ENCODE measurements around the gene NME1. TPM values are rescaled to one million over a fixed set of nuclear protein-coding genes. Genes with fewer than 3 reads are reported as not detected.
A peak's percentile ranks its signal among the peaks of the same experiment; 100 is the strongest.

Gene NME1
- total and polyA plus RNA-seq, 9 of the 15 experiments (the other 6 are each of a cell fraction or from before 2014, with no cell fraction given) = 449 to 1,588 (median 604) TPM

GRCh38 chr17:51124640-51125503 is 28.5 kb upstream of the NME1 start (continued):
- TF ChIP-seq PATZ1 (CRISPR knock-in tag; IDR thresholded peaks at IDR 0.05; ENCODE audit: borderline replicate concordance) (no peak), TEAD4 (IDR thresholded peaks at IDR 0.05; ENCODE audit: low read length) (no peak), TEAD4 (CRISPR knock-in tag; IDR thresholded peaks at IDR 0.05; ENCODE audit: borderline replicate concordance) (no peak)

- peaks cover 4 to 13% of the 10 kb centered on the region in 2 experiments; a peak in 4 of 5 replicates for H3K4me1 ChIP-seq (replicated peaks in 1 of 2; ENCODE audit: control insufficient read depth in 2 of 2, insufficient read depth in 2 of 2, low read length in 2 of 2)
- H4K20me1 ChIP-seq (replicated peaks; ENCODE audit: control insufficient read depth, insufficient read depth, low read length) = no peaks in the 10 kb centered on the region
- ChIA-PET CTCF (ENCODE audit: low intra/inter-chr PET ratio) (no interaction called here), POLR2A (interaction anchor here (0.5 to 3.2 kb wide), 4 partner anchors 8 to 25 kb away, joined by 3 to 10 read pairs (median 3); partner anchors contain the start of gene NME1)
- H3K27ac ChIP-seq (ENCODE audit: extremely low read depth, low read depth, low read length) = peak overlapping the region; percentile 36; the same call in 1 of the 3 replicates
- no peaks in the 10 kb centered on the region for H3K79me2 ChIP-seq (ENCODE audit: control insufficient read depth, insufficient read depth, low read length)
- no peaks in the 10 kb centered on the region for H3K27me3 ChIP-seq (ENCODE audit: control insufficient read depth in 2 of 2, insufficient read depth in 2 of 2, low read length in 2 of 2)
- no peaks in the 10 kb centered on the region for H3K36me3 ChIP-seq (ENCODE audit: control insufficient read depth, insufficient read depth, low read length)
- in situ Hi-C loops (cut with MboI) (no loop called here), intact Hi-C loops (cut with micrococcal nuclease) (no loop called here)
- BruUV-seq (replicated peaks) = no TSS peak
- no peaks in the 10 kb centered on the region for H3K9me1 ChIP-seq (ENCODE audit: control insufficient read depth, insufficient read depth, low read length)
- H3K4me2 ChIP-seq (ENCODE audit: insufficient read depth, low read length) = peak overlapping the region; percentile 32
- no peaks in the 10 kb centered on the region for H3K9me3 ChIP-seq (replicated peaks; ENCODE audit: control insufficient read depth, insufficient read depth, low read depth, low read length)
- DNase-seq (ENCODE audit: extremely low read depth in 1 of 4, low spot score in 3 of 4) (peak in 2 of 4 experiments; percentile 34 to 84), ATAC-seq (peak; percentile 82), FAIRE-seq (peak; percentile 61)
- H2AFZ ChIP-seq (ENCODE audit: low read depth, low read length) = peak overlapping the region; percentile 70
- H3K4me3 ChIP-seq = no peak overlapping the region
- WGBS (ENCODE audit: insufficient coverage, low coverage, missing lambda C conversion rate) = 17% methylated on average over 3 of the region's 3 CpGs
- no peak overlapping the region for H3K9ac ChIP-seq (ENCODE audit: insufficient read depth in 1 of 2, low read depth in 2 of 2, low read length in 2 of 2)
- no peak for TF ChIP-seq NKRF (IDR thresholded peaks at IDR 0.05; ENCODE audit: borderline replicate concordance)
- TF ChIP-seq BDP1 (IDR thresholded peaks at IDR 0.05; ENCODE audit: insufficient read depth, insufficient read length) = no peak
- TF ChIP-seq SP1 (CRISPR knock-in tag; IDR thresholded peaks at IDR 0.05) = no peak
- no peak for TF ChIP-seq THRB (CRISPR knock-in tag; conservative IDR thresholded peaks at IDR 0.05)
- 0 out of 2 replicates have a peak, but pooled peaks have one; percentile 41 for TF ChIP-seq HMBOX1 (IDR thresholded peaks at IDR 0.05)
- peak; percentile 42 to 61; a peak in 2 of 4 replicates for TF ChIP-seq MNT (conservative IDR thresholded peaks at IDR 0.05)
- TF ChIP-seq HNRNPLL (IDR thresholded peaks at IDR 0.05; ENCODE audit: low read depth, low read length, poor library complexity, severe bottlenecking) = no peak
Measured at GRCh38 chr17:51128076-51128475, 25.3 kb upstream of the NME1 start.

Measured in K562 (cell line).